Ovary (tissue), 3 donors: ENCODE data around the gene ZNF609.

ENCODE experiments used
- POLR2A ChIP-seq: fragments of 450-650 bp; IDR thresholded peaks from one replicate; pipeline ENCODE4 v1.6.1; 2017; ENCODE audit warnings: antibody characterized with exemption, mild to moderate bottlenecking, moderate library complexity
- TF ChIP-seq, protein P1 (sequence below), 3 donors: fragments of 450-650 bp in 2 of 3; fragments of 200-600 bp in 1 of 3; IDR thresholded peaks; one replicate each; pipeline versions ENCODE4 v1.5.1 to v1.8.0; 2016 to 2022; ENCODE audit warnings: antibody characterized with exemption in 3 of 3, mild to moderate bottlenecking in 1 of 3
- donor health status: DM: no; HTN: no; CAD: no.

- TF ChIP-seq, protein P1, sequence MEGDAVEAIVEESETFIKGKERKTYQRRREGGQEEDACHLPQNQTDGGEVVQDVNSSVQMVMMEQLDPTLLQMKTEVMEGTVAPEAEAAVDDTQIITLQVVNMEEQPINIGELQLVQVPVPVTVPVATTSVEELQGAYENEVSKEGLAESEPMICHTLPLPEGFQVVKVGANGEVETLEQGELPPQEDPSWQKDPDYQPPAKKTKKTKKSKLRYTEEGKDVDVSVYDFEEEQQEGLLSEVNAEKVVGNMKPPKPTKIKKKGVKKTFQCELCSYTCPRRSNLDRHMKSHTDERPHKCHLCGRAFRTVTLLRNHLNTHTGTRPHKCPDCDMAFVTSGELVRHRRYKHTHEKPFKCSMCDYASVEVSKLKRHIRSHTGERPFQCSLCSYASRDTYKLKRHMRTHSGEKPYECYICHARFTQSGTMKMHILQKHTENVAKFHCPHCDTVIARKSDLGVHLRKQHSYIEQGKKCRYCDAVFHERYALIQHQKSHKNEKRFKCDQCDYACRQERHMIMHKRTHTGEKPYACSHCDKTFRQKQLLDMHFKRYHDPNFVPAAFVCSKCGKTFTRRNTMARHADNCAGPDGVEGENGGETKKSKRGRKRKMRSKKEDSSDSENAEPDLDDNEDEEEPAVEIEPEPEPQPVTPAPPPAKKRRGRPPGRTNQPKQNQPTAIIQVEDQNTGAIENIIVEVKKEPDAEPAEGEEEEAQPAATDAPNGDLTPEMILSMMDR (IDR thresholded peaks at IDR 0.05): no peak
- TF ChIP-seq POLR2A: no peak
Observed at GRCh38 chr15:64618138-64618537, 157.8 kb downstream of the ZNF609 start.
